GM12878 (cell line): ENCODE data around the gene PPP1R12A. TPM values are rescaled to one million over a fixed set of nuclear protein-coding genes. Genes with fewer than 3 reads are reported as not detected.

ENCODE experiments used
- ATAC-seq: fragments of 200-7000 bp; cut with Tn5 transposase; 3 replicates; pipeline ENCODE4 v1.9.1; 2020; ENCODE audit warnings: mild to moderate bottlenecking, moderate library complexity
- BruUV-seq: library from RNA; stranded (reverse); fragments of 400-500 nt; replicated peaks from 2 replicates; lab custom pipeline; 2021; lab: Mats Ljungman, UMichigan
- CTCF ChIA-PET: fragments of 300-600 bp; sonication (Branson Sonifier 250); formaldehyde crosslinking; extraction: SDS; loops from one replicate; lab custom pipeline; 2021; ENCODE audit warnings: inconsistent platforms; lab: Yijun Ruan, JAX
- POLR2A ChIA-PET: fragments of 350-600 bp; formaldehyde crosslinking; extraction: SDS; loops from one replicate; lab custom pipeline; 2021; ENCODE audit warnings: inconsistent platforms; lab: Charles Lee
- RAD21 ChIA-PET: fragments of 300-600 bp; sonication (Branson Sonifier 250); formaldehyde crosslinking; loops from one replicate; lab custom pipeline; 2023; ENCODE audit warnings: antibody characterized with exemption; ENCODE audit not compliant: unreplicated experiment; lab: Charles Lee
- SMC1A ChIA-PET: fragments of 300-600 bp; sonication (Branson Sonifier 250); formaldehyde crosslinking; loops from one replicate; lab custom pipeline; 2023; ENCODE audit not compliant: unreplicated experiment, uncharacterized antibody; lab: Charles Lee
- DNase-seq: peaks from one replicate; pipeline ENCODE4 v3.0.0-alpha.2; 2011; ENCODE audit warnings: low read depth, low spot score
- FAIRE-seq: peaks from 3 replicates; lab custom pipeline; 2011; peaks lifted over from hg19 to GRCh38; lab: Jason Lieb, UNC
- H2AFZ ChIP-seq: 2 replicates; pipeline ENCODE4 v1.6.0; 2011; ENCODE audit warnings: low read depth, low read length, control low read depth; ENCODE audit not compliant: control insufficient read depth
- H3K27ac ChIP-seq: 2 replicates; pipeline ENCODE4 v1.5.1; 2011; ENCODE audit warnings: control low read depth; ENCODE audit not compliant: control insufficient read depth, insufficient read depth
- H3K27me3 ChIP-seq, 2 experiments: replicated peaks in 1 of 2; 2 replicates each; pipeline versions ENCODE4 v1.6.0 to v1.6.1; 2011; ENCODE audit warnings: low read length in 1 of 2; ENCODE audit not compliant: control insufficient read depth in 2 of 2, insufficient read depth in 2 of 2
- H3K36me3 ChIP-seq, 2 experiments: 2 replicates each; pipeline ENCODE4 v1.5.1; 2011; ENCODE audit warnings: low read length in 1 of 2; ENCODE audit not compliant: control insufficient read depth in 2 of 2, insufficient read depth in 2 of 2
- H3K4me1 ChIP-seq: 2 replicates; pipeline ENCODE4 v1.6.1; 2011; ENCODE audit warnings: mild to moderate bottlenecking, low read length, moderate library complexity, mixed read lengths; ENCODE audit not compliant: control insufficient read depth, insufficient read depth
- H3K4me2 ChIP-seq: 2 replicates; pipeline ENCODE4 v1.6.0; 2011; ENCODE audit warnings: control low read depth; ENCODE audit not compliant: control insufficient read depth, insufficient read depth
- H3K4me3 ChIP-seq: fragments of 200-600 bp; sonication (generic); 2 replicates; pipeline ENCODE4 v1.5.1; 2016
- H3K79me2 ChIP-seq: 2 replicates; pipeline ENCODE4 v1.6.0; 2011; ENCODE audit warnings: low read length; ENCODE audit not compliant: control insufficient read depth, insufficient read depth
- H3K9ac ChIP-seq: 2 replicates; pipeline ENCODE4 v1.8.0; 2011; ENCODE audit warnings: low read length, control low read depth, mixed read lengths; ENCODE audit not compliant: control insufficient read depth, insufficient read depth
- H3K9me3 ChIP-seq: replicated peaks from 3 replicates; pipeline ENCODE4 v1.5.1; 2011; ENCODE audit warnings: mild to moderate bottlenecking, low read length; ENCODE audit not compliant: control insufficient read depth, insufficient read depth
- H4K20me1 ChIP-seq: 2 replicates; pipeline ENCODE4 v1.6.0; 2011; ENCODE audit not compliant: control insufficient read depth, insufficient read depth
- CBX3 ChIP-seq: fragments of 200-600 bp; sonication (generic); IDR thresholded peaks from 2 replicates; pipeline ENCODE4 v1.6.1; 2016; ENCODE audit warnings: low read depth, borderline replicate concordance
- ESRRA ChIP-seq: IDR thresholded peaks from 2 replicates; pipeline ENCODE4 v1.6.1; 2012; ENCODE audit warnings: mild to moderate bottlenecking, low read length, improper control_type of control experiment
- ETV6 ChIP-seq, 2 experiments: fragments of 450-650 bp in 1 of 2; IDR thresholded peaks in 1 of 2; conservative IDR thresholded peaks in 1 of 2; 2 replicates each; pipeline ENCODE4 v1.6.1; 2014; ENCODE audit warnings: antibody characterized with exemption in 1 of 2, borderline replicate concordance in 1 of 2, low read depth in 1 of 2, mild to moderate bottlenecking in 1 of 2, moderate library complexity in 1 of 2
- FOXK2 ChIP-seq: fragments of 450-650 bp; IDR thresholded peaks from 2 replicates; pipeline ENCODE4 v1.6.1; 2017; ENCODE audit warnings: mild to moderate bottlenecking, moderate library complexity
- MTA3 ChIP-seq: IDR thresholded peaks from 2 replicates; pipeline ENCODE4 v1.6.1; 2012; ENCODE audit warnings: low read length, inconsistent platforms, borderline replicate concordance
- MXI1 ChIP-seq: fragments of 150-350 bp; IDR thresholded peaks from 2 replicates; pipeline ENCODE4 v1.6.1; 2011; ENCODE audit warnings: low read depth, mild to moderate bottlenecking, inconsistent platforms, low read length, improper control_type of control experiment
- PRDM15 ChIP-seq: fragments of 450-650 bp; formaldehyde crosslinking; IDR thresholded peaks from 2 replicates; pipeline ENCODE4 v1.4.0; 2020; ENCODE audit warnings: mild to moderate bottlenecking, moderate library complexity
- REST ChIP-seq: IDR thresholded peaks from 2 replicates; pipeline ENCODE4 v1.6.1; 2012; ENCODE audit warnings: mild to moderate bottlenecking, low read depth, low read length
- SREBF1 ChIP-seq: IDR thresholded peaks from 2 replicates; pipeline ENCODE4 v1.6.1; 2012; ENCODE audit warnings: mild to moderate bottlenecking, low read length
- SUZ12 ChIP-seq: fragments of 200-600 bp; sonication (generic); IDR thresholded peaks from one replicate; pipeline ENCODE4 v1.6.1; 2018; ENCODE audit warnings: antibody characterized with exemption, mild to moderate bottlenecking; ENCODE audit not compliant: unreplicated experiment
- WGBS: methylation state at CpG from one replicate; pipeline ENCODE4 v1.1.6; 2016; ENCODE audit warnings: low lambda C conversion rate; ENCODE audit not compliant: insufficient replicate concordance, insufficient coverage; ENCODE audit errors: missing lambda C conversion rate; 5-methylcytosine and 5-hydroxymethylcytosine counted together
- in situ Hi-C: fragments of 300-500 bp; cut with MboI; formaldehyde crosslinking; loops from 9 replicates; pipeline ENCODE4 v1.14.3; 2018; ENCODE audit warnings: mixed read lengths
- intact Hi-C: fragments of 100-400 bp; cut with micrococcal nuclease; formaldehyde crosslinking; loops from one replicate; pipeline ENCODE4 v1.14.2; 2022; ENCODE audit not compliant: unreplicated experiment
- polyA plus RNA-seq, 11 experiments: library from polyadenylated mRNA; depleted of rRNA in 4 of 11; unstranded in 6 of 11; stranded (reverse) in 5 of 11; fragments of >200 nt; fragmentation: Nextera tagmentation in 4 of 11; fragmentation: Illumina TruSeq in 1 of 11; extraction: Ambion mirVana in 4 of 11; extraction: Trizol in 1 of 11; gene quantifications; 1 replicate in 1 of 11; 2 replicates in 10 of 11; pipeline versions ENCODE4 v1.2.1 to v1.2.3, GENCODE V29; 2011 to 2016; ENCODE audit warnings: inconsistent platforms in 2 of 11, missing spikeins in 2 of 11, low read depth in 1 of 11
- total RNA-seq, 4 experiments: library from RNA; depleted of rRNA in 3 of 4; stranded (reverse); fragments of >200 nt in 3 of 4; fragmentation: Illumina TruSeq in 1 of 4; extraction: Trizol in 1 of 4; gene quantifications; 2 replicates each; pipeline versions ENCODE4 v1.2.1 to v1.2.3, GENCODE V29; 2013 to 2021

The PPP1R12A gene
- total and polyA plus RNA-seq, 10 of the 15 experiments (the other 5 are each of a cell fraction or from before 2014, with no cell fraction given) = 22.8 to 134 (median 51.4) TPM

- intact Hi-C loops (no loop called here), in situ Hi-C loops (no loop called here)
- ChIA-PET RAD21 (no interaction called here), POLR2A (no interaction called here), CTCF (no interaction called here), SMC1A (no interaction called here)
- Histone ChIP-seq H3K27ac (no peak overlapping the region), H3K9ac (no peak overlapping the region), H3K4me1 (no peaks in the 10 kb centered on the region), H4K20me1 (no peaks in the 10 kb centered on the region), H3K9me3 (no peaks in the 10 kb centered on the region; the same call in 2 of the 3 replicates), H3K27me3 (peaks cover 0 to 4% of the 10 kb centered on the region in 2 experiments; a peak in 2 of 4 replicates), H3K79me2 (no peaks in the 10 kb centered on the region), H2AFZ (no peak overlapping the region), H3K36me3 (no peaks in the 10 kb centered on the region), H3K4me2 (no peak overlapping the region), H3K4me3 (no peak overlapping the region)
- DNase-seq (no peak), FAIRE-seq (no peak), ATAC-seq (no peak)
- 0% methylated on average over 2 of the region's 2 CpGs for WGBS
- TF ChIP-seq CBX3 (no peak), FOXK2 (no peak), REST (no peak), ESRRA (no peak), SREBF1 (no peak), MXI1 (no peak), MTA3 (no peak), SUZ12 (no peak), ETV6 (conservative IDR thresholded peaks at IDR 0.05 in 1 of 2, IDR thresholded peaks at IDR 0.05 in 1 of 2; ENCODE audit: borderline replicate concordance in 1 of 2, low read depth in 1 of 2) (no peak), PRDM15 (CRISPR knock-in tag) (no peak)
- no TSS peak for BruUV-seq
These were observed 19.2 kb upstream of the PPP1R12A start for GRCh38 chr12:79954037-79954610.
